ENCODE data around the gene TOGARAM1.
"Not testable (repeated sequence)": the region's sequence is repeated elsewhere in the genome, so short reads cannot be mapped to it uniquely, and the experiment has no call there.

Gene TOGARAM1

DNA sequence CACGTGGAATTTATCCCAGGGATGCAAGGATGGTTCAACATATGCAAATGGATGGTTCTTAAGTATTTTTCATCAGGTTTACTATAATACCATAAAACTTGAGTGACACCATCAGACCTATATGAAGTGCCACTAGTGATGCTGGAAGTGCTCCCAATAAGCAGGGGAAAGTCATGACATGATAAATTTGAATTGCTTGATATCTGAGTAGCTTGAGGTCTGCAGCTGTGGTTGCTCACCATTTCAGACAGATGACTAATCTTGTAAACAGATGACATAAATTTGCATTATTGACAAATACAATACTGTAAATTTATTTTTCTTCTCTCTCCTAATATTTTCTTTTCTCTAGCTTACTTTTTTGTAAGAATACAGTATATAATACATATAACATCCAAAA, 108.2 kb downstream of the TOGARAM1 start:
- no peaks in the 10 kb centered on the region for H3K9me3 ChIP-seq (ENCODE audit: severe bottlenecking)
- TF ChIP-seq, protein P1, sequence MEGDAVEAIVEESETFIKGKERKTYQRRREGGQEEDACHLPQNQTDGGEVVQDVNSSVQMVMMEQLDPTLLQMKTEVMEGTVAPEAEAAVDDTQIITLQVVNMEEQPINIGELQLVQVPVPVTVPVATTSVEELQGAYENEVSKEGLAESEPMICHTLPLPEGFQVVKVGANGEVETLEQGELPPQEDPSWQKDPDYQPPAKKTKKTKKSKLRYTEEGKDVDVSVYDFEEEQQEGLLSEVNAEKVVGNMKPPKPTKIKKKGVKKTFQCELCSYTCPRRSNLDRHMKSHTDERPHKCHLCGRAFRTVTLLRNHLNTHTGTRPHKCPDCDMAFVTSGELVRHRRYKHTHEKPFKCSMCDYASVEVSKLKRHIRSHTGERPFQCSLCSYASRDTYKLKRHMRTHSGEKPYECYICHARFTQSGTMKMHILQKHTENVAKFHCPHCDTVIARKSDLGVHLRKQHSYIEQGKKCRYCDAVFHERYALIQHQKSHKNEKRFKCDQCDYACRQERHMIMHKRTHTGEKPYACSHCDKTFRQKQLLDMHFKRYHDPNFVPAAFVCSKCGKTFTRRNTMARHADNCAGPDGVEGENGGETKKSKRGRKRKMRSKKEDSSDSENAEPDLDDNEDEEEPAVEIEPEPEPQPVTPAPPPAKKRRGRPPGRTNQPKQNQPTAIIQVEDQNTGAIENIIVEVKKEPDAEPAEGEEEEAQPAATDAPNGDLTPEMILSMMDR (IDR thresholded peaks at IDR 0.05; ENCODE audit: low read depth, low read length): no peak
- no peak for DNase-seq
- H3K36me3 ChIP-seq: no peaks in the 10 kb centered on the region
- H3K27ac ChIP-seq: no peak overlapping the region
- no peaks in the 10 kb centered on the region for H3K27me3 ChIP-seq (ENCODE audit: insufficient read depth, low read depth, severe bottlenecking)
- no peak overlapping the region for H3K4me3 ChIP-seq (ENCODE audit: low read depth, low read length)

DNA sequence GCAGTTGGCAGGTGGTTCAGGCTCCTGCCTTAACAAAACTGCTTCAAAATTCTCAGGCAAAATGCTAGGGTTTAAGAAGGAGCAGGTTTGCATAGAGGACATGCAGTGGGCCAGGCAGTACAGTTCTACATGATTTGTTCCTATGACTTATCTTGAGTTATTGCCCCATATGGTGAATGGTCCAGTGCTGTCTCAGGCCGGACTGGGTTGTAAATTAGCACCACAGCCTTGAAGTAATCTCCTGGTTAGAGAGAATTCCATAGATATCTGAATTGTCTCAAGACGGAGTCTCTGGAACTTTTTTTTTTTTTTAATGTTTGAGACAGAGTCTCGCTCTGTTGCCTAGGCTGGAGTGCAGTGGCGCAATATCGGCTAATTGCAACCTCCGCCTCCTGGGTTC, 110.1 kb downstream of the TOGARAM1 start:
- H3K9me3 ChIP-seq (ENCODE audit: severe bottlenecking): no peaks in the 10 kb centered on the region
- H3K4me3 ChIP-seq (ENCODE audit: low read depth, low read length): no peak overlapping the region
- no peaks in the 10 kb centered on the region for H3K36me3 ChIP-seq
- TF ChIP-seq, protein P1 (IDR thresholded peaks at IDR 0.05; ENCODE audit: low read depth, low read length): no peak
- no peak for DNase-seq
- no peak overlapping the region for H3K27ac ChIP-seq
- no peaks in the 10 kb centered on the region for H3K27me3 ChIP-seq (ENCODE audit: insufficient read depth, low read depth, severe bottlenecking)

DNA sequence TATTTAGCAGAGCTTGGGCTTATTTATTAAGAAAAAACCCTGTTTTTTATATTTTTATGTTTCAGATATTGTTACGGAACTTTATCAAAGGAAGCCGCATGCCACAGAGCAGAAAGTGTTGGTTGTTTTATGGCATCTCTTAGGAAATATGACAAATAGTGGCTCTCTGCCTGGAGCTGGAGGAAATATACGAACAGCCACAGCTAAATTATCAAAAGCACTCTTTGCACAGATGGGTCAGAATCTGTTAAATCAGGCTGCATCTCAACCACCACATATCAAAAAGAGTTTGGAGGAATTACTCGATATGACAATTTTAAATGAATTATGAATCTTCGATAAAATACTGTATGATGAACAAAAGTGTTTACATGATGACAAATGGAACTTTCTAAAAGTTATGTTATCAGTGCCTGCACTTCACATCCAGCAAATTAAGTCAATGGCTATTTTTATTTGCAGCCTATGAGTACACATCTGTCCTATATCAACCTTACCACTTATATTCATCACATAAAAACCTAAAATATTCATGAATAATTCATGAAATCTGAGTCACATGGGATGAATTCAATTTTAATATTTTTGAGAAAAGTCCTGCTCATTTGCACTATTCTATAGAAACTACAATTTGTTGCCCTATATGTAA, 111.4 kb downstream of the TOGARAM1 start:
- TF ChIP-seq, protein P1 (IDR thresholded peaks at IDR 0.05; ENCODE audit: low read depth, low read length): no peak
- Histone ChIP-seq H3K27me3 (ENCODE audit: insufficient read depth, low read depth, severe bottlenecking) (no peaks in the 10 kb centered on the region), H3K9me3 (ENCODE audit: severe bottlenecking) (no peaks in the 10 kb centered on the region), H3K36me3 (no peaks in the 10 kb centered on the region), H3K4me3 (ENCODE audit: low read depth, low read length) (no peak overlapping the region), H3K27ac (no peak overlapping the region)
- DNase-seq: no peak

DNA sequence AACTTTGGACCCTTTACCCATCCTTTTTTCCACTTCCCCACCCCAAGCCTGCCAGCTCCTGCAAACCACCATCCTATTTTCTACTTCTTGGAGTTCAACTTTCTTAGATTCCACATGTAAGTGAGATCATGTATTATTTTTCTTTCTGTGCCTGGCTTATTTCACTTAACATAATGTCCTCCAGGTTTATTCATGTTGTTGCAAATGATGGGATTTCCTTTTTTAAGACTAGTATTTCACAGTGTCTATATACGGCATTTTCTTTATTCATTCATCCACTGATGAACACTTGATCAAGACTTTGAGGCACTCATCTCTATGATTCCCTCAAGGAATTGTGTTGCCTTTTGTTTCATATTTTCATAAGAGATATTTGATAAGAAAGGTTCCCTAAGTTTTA, 116.3 kb downstream of the TOGARAM1 start:
- TF ChIP-seq, protein P1 (IDR thresholded peaks at IDR 0.05; ENCODE audit: low read depth, low read length): no peak
- Histone ChIP-seq H3K9me3 (ENCODE audit: severe bottlenecking) (no peaks in the 10 kb centered on the region), H3K4me3 (ENCODE audit: low read depth, low read length) (no peak overlapping the region), H3K27ac (no peak overlapping the region), H3K36me3 (no peaks in the 10 kb centered on the region), H3K27me3 (ENCODE audit: insufficient read depth, low read depth, severe bottlenecking) (no peaks in the 10 kb centered on the region)
- no peak for DNase-seq

DNA sequence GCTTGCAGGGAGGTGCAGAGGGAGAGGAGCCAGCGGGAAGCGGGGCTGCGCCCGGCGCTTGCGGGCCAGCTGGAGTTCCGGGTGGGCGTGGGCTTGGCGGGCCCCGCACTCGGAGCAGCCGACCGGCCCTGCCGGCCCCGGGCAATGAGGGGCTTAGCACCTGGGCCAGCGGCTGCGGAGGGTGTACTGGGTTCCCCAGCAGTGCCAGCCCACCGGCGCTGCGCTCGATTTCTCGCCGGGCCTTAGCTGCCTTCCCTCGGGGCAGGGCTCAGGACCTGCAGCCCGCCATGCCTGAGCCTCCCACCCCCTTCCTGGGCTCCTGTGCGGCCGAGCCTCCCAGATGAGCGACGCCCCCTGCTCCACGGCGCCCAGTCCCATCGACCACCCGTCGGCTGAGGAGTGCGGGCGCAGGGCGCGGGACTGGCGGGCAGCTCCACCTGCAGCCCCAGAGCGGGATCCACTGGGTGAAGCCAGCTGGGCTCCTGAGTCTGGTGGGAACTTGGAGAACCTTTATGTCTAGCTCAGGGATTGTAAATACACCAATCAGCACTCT, 118.5 kb downstream of the TOGARAM1 start:
- H3K27me3 ChIP-seq (ENCODE audit: insufficient read depth, low read depth, severe bottlenecking); H3K27ac ChIP-seq; DNase-seq; H3K4me3 ChIP-seq (ENCODE audit: low read depth, low read length); H3K36me3 ChIP-seq; H3K9me3 ChIP-seq (ENCODE audit: severe bottlenecking): not testable (repeated sequence)

DNA sequence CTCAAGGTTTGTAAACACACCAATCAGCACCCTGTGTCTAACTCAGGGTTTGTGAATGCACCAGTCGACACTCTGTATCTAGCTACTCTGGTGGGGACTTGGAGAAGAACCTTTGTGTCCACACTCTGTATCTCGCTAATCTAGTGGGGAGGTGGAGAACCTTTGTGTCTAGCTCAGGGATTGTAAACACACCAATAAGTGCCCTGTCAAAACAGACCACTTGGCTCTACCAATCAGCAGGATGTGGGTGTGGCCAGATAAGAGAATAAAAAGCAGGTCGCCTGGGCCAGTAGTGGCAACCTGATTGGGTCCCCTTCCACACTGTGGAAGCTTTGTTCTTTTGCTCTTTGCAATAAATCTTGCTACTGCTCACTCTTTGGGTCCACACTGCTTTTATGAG, 119.1 kb downstream of the TOGARAM1 start:
- not testable (repeated sequence) for H3K36me3 ChIP-seq; H3K9me3 ChIP-seq (ENCODE audit: severe bottlenecking); H3K27ac ChIP-seq; DNase-seq; H3K4me3 ChIP-seq (ENCODE audit: low read depth, low read length); H3K27me3 ChIP-seq (ENCODE audit: insufficient read depth, low read depth, severe bottlenecking)

DNA sequence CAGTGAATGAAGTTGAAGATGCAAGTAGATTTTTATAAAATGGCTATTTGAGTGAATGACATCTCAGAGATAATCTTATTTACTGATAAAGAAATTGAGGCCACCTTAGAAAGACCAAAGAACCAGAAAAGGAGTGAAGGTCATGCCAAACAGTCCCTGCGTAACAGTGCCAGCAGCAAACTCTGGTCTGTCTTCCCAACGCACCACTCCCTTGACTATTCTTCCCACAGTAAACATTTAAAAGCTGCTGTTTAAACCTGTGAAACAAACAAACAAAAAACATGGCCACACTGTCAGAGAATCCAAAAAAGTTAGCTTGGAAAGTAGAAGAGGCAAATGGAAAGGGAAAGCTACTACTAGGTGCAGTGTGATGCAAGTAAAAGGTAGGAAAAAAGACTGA, 120.4 kb downstream of the TOGARAM1 start:
- peaks cover 5% of the 10 kb centered on the region for H3K36me3 ChIP-seq
- H3K4me3 ChIP-seq (ENCODE audit: low read depth, low read length): no peak overlapping the region
- TF ChIP-seq, protein P1 (IDR thresholded peaks at IDR 0.05; ENCODE audit: low read depth, low read length): no peak
- no peaks in the 10 kb centered on the region for H3K27me3 ChIP-seq (ENCODE audit: insufficient read depth, low read depth, severe bottlenecking)
- no peaks in the 10 kb centered on the region for H3K9me3 ChIP-seq (ENCODE audit: severe bottlenecking)
- DNase-seq: no peak
- no peak overlapping the region for H3K27ac ChIP-seq
